PC-9 (cell line): ENCODE data around the gene MYO5B. TPM values are rescaled to one million over a fixed set of nuclear protein-coding genes. Genes with fewer than 3 reads are reported as not detected.

Experiments
- BruUV-seq: library from RNA; stranded (reverse); fragments of 400-500 nt; replicated peaks from 2 replicates; lab custom pipeline; 2021; lab: Mats Ljungman, UMichigan
- CTCF ChIA-PET: fragments of 300-600 bp; sonication (Branson Sonifier 250); formaldehyde crosslinking; loops from one replicate; lab custom pipeline; 2022; ENCODE audit warnings: antibody characterized with exemption; lab: Charles Lee
- POLR2A ChIA-PET: fragments of 300-600 bp; sonication (Branson Sonifier 250); formaldehyde crosslinking; loops from one replicate; lab custom pipeline; 2022; ENCODE audit warnings: antibody characterized with exemption; ENCODE audit not compliant: unreplicated experiment; lab: Charles Lee
- DNase-seq, 2 experiments: peaks; one replicate each; pipeline versions ENCODE4 v3.0.0 to v3.0.0-alpha.2; 2015 to 2022; ENCODE audit warnings: mixed read lengths in 1 of 2
- H2AFZ ChIP-seq: fragments of 200-600 bp; sonication (generic); 2 replicates; pipeline ENCODE4 v1.8.1; 2017; ENCODE audit warnings: antibody characterized with exemption
- H3F3A ChIP-seq: fragments of 200-600 bp; sonication (generic); 2 replicates; pipeline ENCODE4 v1.8.1; 2017; ENCODE audit warnings: antibody characterized with exemption, mild to moderate bottlenecking, low read depth; ENCODE audit not compliant: insufficient read depth
- H3K27ac ChIP-seq: fragments of 200-600 bp; sonication (generic); 2 replicates; pipeline ENCODE4 v1.6.1; 2016; ENCODE audit warnings: mixed run types
- H3K27me3 ChIP-seq: fragments of 200-600 bp; sonication (generic); 2 replicates; pipeline ENCODE4 v1.6.1; 2016; ENCODE audit warnings: low read depth, mixed run types; ENCODE audit not compliant: insufficient read depth
- H3K36me3 ChIP-seq: fragments of 200-600 bp; sonication (generic); 2 replicates; pipeline ENCODE4 v1.6.1; 2016; ENCODE audit warnings: low read depth, mixed run types
- H3K4me1 ChIP-seq: fragments of 200-600 bp; sonication (generic); replicated peaks from 2 replicates; pipeline ENCODE4 v1.6.1; 2016; ENCODE audit warnings: mixed run types; ENCODE audit not compliant: insufficient read depth
- H3K4me2 ChIP-seq: fragments of 200-600 bp; sonication (generic); 2 replicates; pipeline ENCODE4 v1.6.1; 2017; ENCODE audit warnings: mixed run types
- H3K4me3 ChIP-seq: fragments of 200-600 bp; sonication (generic); 2 replicates; pipeline ENCODE4 v1.6.1; 2016; ENCODE audit warnings: mixed run types
- H3K79me2 ChIP-seq: fragments of 200-600 bp; sonication (generic); 2 replicates; pipeline ENCODE4 v1.6.1; 2017; ENCODE audit warnings: low read depth, mixed run types
- H3K9me2 ChIP-seq: fragments of 200-600 bp; sonication (generic); 2 replicates; pipeline ENCODE4 v1.8.1; 2017; ENCODE audit warnings: mild to moderate bottlenecking; ENCODE audit not compliant: insufficient read depth
- H3K9me3 ChIP-seq: fragments of 200-600 bp; sonication (generic); 2 replicates; pipeline ENCODE4 v1.8.1; 2016; ENCODE audit warnings: low read depth; ENCODE audit not compliant: insufficient read depth
- H4K20me1 ChIP-seq: fragments of 200-600 bp; sonication (generic); 2 replicates; pipeline ENCODE4 v1.8.1; 2017; ENCODE audit not compliant: insufficient read depth
- CTCF ChIP-seq: fragments of 200-600 bp; sonication (generic); conservative IDR thresholded peaks from 2 replicates; pipeline ENCODE4 v1.6.1; 2017; ENCODE audit warnings: mixed run types, antibody characterized with exemption, mild to moderate bottlenecking, moderate library complexity
- EZH2 ChIP-seq: fragments of 200-600 bp; sonication (generic); IDR thresholded peaks from 2 replicates; pipeline ENCODE4 v1.8.0; 2017; ENCODE audit warnings: antibody characterized with exemption, low read depth
- intact Hi-C: fragments of 100-400 bp; cut with micrococcal nuclease; formaldehyde crosslinking; loops from one replicate; pipeline ENCODE4 v1.10.0; 2022; ENCODE audit not compliant: unreplicated experiment
- total RNA-seq: library from RNA; stranded (reverse); gene quantifications from 2 replicates; pipeline ENCODE4 v1.2.3, GENCODE V29; 2021

MYO5B gene
- total RNA-seq, 1 experiment from 2014 or later, result 25.4 TPM

- no peak for TF ChIP-seq EZH2
- TF ChIP-seq CTCF, result no peak
- Histone ChIP-seq H3K79me2 (no peaks in the 10 kb centered on the region), H4K20me1 (no peaks in the 10 kb centered on the region), H3K4me3 (no peak overlapping the region), H3K4me2 (no peak overlapping the region), H3K27ac (no peak overlapping the region), H3F3A (no peaks in the 10 kb centered on the region), H3K4me1 (no peaks in the 10 kb centered on the region), H3K36me3 (no peaks in the 10 kb centered on the region), H3K27me3 (no peaks in the 10 kb centered on the region), H3K9me2 (no peaks in the 10 kb centered on the region), H3K9me3 (no peaks in the 10 kb centered on the region), H2AFZ (no peak overlapping the region)
- ChIA-PET POLR2A (no interaction called here), CTCF (no interaction called here)
- DNase-seq, result no peak
- BruUV-seq, result no TSS peak
- intact Hi-C loops, result loop anchor here (10.0 kb wide), 1 partner anchor 56 kb away; no protein-coding TSS in a partner anchor
Measured at GRCh38 chr18:49960376-49960775, 234.6 kb downstream of the MYO5B start.

GRCh38 chr18:49959176-49959575 is 235.8 kb downstream of the MYO5B start:
- H3K4me2 ChIP-seq, result no peak overlapping the region
- no peaks in the 10 kb centered on the region for H3F3A ChIP-seq
- ChIA-PET CTCF (no interaction called here), POLR2A (no interaction called here)
- no peak overlapping the region for H3K4me3 ChIP-seq
- H3K4me1 ChIP-seq, result no peaks in the 10 kb centered on the region
- no peaks in the 10 kb centered on the region for H3K36me3 ChIP-seq
- intact Hi-C loops, result no loop called here
- no peaks in the 10 kb centered on the region for H3K9me2 ChIP-seq
- no peaks in the 10 kb centered on the region for H3K79me2 ChIP-seq
- H2AFZ ChIP-seq, result no peak overlapping the region
- H3K27me3 ChIP-seq, result no peaks in the 10 kb centered on the region
- H3K9me3 ChIP-seq, result no peaks in the 10 kb centered on the region
- no peak overlapping the region for H3K27ac ChIP-seq
- BruUV-seq, result no TSS peak
- H4K20me1 ChIP-seq, result no peaks in the 10 kb centered on the region
- DNase-seq, result no peak
- TF ChIP-seq EZH2 (no peak), CTCF (no peak)

- Histone ChIP-seq H3K36me3 (no peaks in the 10 kb centered on the region), H3F3A (no peaks in the 10 kb centered on the region), H3K4me1 (no peaks in the 10 kb centered on the region), H3K9me2 (no peaks in the 10 kb centered on the region), H4K20me1 (no peaks in the 10 kb centered on the region), H3K27ac (no peak overlapping the region), H3K79me2 (no peaks in the 10 kb centered on the region), H3K9me3 (no peaks in the 10 kb centered on the region), H3K4me2 (no peak overlapping the region), H2AFZ (no peak overlapping the region), H3K4me3 (no peak overlapping the region), H3K27me3 (no peaks in the 10 kb centered on the region)
- POLR2A ChIA-PET, result no interaction called here
- TF ChIP-seq CTCF (no peak), EZH2 (no peak)
- CTCF ChIA-PET, result no interaction called here
- no peak for DNase-seq
- intact Hi-C loops, result no loop called here
- no TSS peak for BruUV-seq
Measured at GRCh38 chr18:49955263-49955662, 239.7 kb downstream of the MYO5B start.
